PC-9 (cell line): ENCODE results near the gene LNX2. TPM values are rescaled to one million over a fixed set of nuclear protein-coding genes. Genes with fewer than 3 reads are reported as not detected.

Experiments used
- BruUV-seq: library from RNA; stranded (reverse); fragments of 400-500 nt; replicated peaks from 2 replicates; lab custom pipeline; 2021; lab: Mats Ljungman, UMichigan
- CTCF ChIA-PET: fragments of 300-600 bp; sonication (Branson Sonifier 250); formaldehyde crosslinking; loops from one replicate; lab custom pipeline; 2022; ENCODE audit warnings: antibody characterized with exemption; lab: Charles Lee
- POLR2A ChIA-PET: fragments of 300-600 bp; sonication (Branson Sonifier 250); formaldehyde crosslinking; loops from one replicate; lab custom pipeline; 2022; ENCODE audit warnings: antibody characterized with exemption; ENCODE audit not compliant: unreplicated experiment; lab: Charles Lee
- DNase-seq, 2 experiments: peaks; one replicate each; pipeline versions ENCODE4 v3.0.0 to v3.0.0-alpha.2; 2015 to 2022; ENCODE audit warnings: mixed read lengths in 1 of 2
- H2AFZ ChIP-seq: fragments of 200-600 bp; sonication (generic); 2 replicates; pipeline ENCODE4 v1.8.1; 2017; ENCODE audit warnings: antibody characterized with exemption
- H3F3A ChIP-seq: fragments of 200-600 bp; sonication (generic); 2 replicates; pipeline ENCODE4 v1.8.1; 2017; ENCODE audit warnings: antibody characterized with exemption, mild to moderate bottlenecking, low read depth; ENCODE audit not compliant: insufficient read depth
- H3K27ac ChIP-seq: fragments of 200-600 bp; sonication (generic); 2 replicates; pipeline ENCODE4 v1.6.1; 2016; ENCODE audit warnings: mixed run types
- H3K27me3 ChIP-seq: fragments of 200-600 bp; sonication (generic); 2 replicates; pipeline ENCODE4 v1.6.1; 2016; ENCODE audit warnings: low read depth, mixed run types; ENCODE audit not compliant: insufficient read depth
- H3K36me3 ChIP-seq: fragments of 200-600 bp; sonication (generic); 2 replicates; pipeline ENCODE4 v1.6.1; 2016; ENCODE audit warnings: low read depth, mixed run types
- H3K4me1 ChIP-seq: fragments of 200-600 bp; sonication (generic); replicated peaks from 2 replicates; pipeline ENCODE4 v1.6.1; 2016; ENCODE audit warnings: mixed run types; ENCODE audit not compliant: insufficient read depth
- H3K4me2 ChIP-seq: fragments of 200-600 bp; sonication (generic); 2 replicates; pipeline ENCODE4 v1.6.1; 2017; ENCODE audit warnings: mixed run types
- H3K4me3 ChIP-seq: fragments of 200-600 bp; sonication (generic); 2 replicates; pipeline ENCODE4 v1.6.1; 2016; ENCODE audit warnings: mixed run types
- H3K79me2 ChIP-seq: fragments of 200-600 bp; sonication (generic); 2 replicates; pipeline ENCODE4 v1.6.1; 2017; ENCODE audit warnings: low read depth, mixed run types
- H3K9me2 ChIP-seq: fragments of 200-600 bp; sonication (generic); 2 replicates; pipeline ENCODE4 v1.8.1; 2017; ENCODE audit warnings: mild to moderate bottlenecking; ENCODE audit not compliant: insufficient read depth
- H3K9me3 ChIP-seq: fragments of 200-600 bp; sonication (generic); 2 replicates; pipeline ENCODE4 v1.8.1; 2016; ENCODE audit warnings: low read depth; ENCODE audit not compliant: insufficient read depth
- H4K20me1 ChIP-seq: fragments of 200-600 bp; sonication (generic); 2 replicates; pipeline ENCODE4 v1.8.1; 2017; ENCODE audit not compliant: insufficient read depth
- EZH2 ChIP-seq: fragments of 200-600 bp; sonication (generic); IDR thresholded peaks from 2 replicates; pipeline ENCODE4 v1.8.0; 2017; ENCODE audit warnings: antibody characterized with exemption, low read depth
- intact Hi-C: fragments of 100-400 bp; cut with micrococcal nuclease; formaldehyde crosslinking; loops from one replicate; pipeline ENCODE4 v1.10.0; 2022; ENCODE audit not compliant: unreplicated experiment
- total RNA-seq: library from RNA; stranded (reverse); gene quantifications from 2 replicates; pipeline ENCODE4 v1.2.3, GENCODE V29; 2021
- TF ChIP-seq, protein P1 (sequence below): fragments of 200-600 bp; sonication (generic); conservative IDR thresholded peaks from 2 replicates; pipeline ENCODE4 v1.6.1; 2017; ENCODE audit warnings: mixed run types, antibody characterized with exemption, mild to moderate bottlenecking, moderate library complexity

Gene LNX2
- total RNA-seq, 1 experiment from 2014 or later: 7.0 TPM

- Histone ChIP-seq H3K4me1 (no peaks in the 10 kb centered on the region), H4K20me1 (no peaks in the 10 kb centered on the region), H2AFZ (no peak overlapping the region), H3K36me3 (no peaks in the 10 kb centered on the region), H3K4me2 (no peak overlapping the region), H3K9me2 (no peaks in the 10 kb centered on the region), H3K27ac (no peak overlapping the region), H3K4me3 (no peak overlapping the region), H3F3A (no peaks in the 10 kb centered on the region), H3K27me3 (no peaks in the 10 kb centered on the region), H3K79me2 (no peaks in the 10 kb centered on the region), H3K9me3 (no peaks in the 10 kb centered on the region)
- ChIA-PET POLR2A (no interaction called here), CTCF (no interaction called here)
- DNase-seq: no peak
- no peak for TF ChIP-seq EZH2
- TF ChIP-seq, protein P1, sequence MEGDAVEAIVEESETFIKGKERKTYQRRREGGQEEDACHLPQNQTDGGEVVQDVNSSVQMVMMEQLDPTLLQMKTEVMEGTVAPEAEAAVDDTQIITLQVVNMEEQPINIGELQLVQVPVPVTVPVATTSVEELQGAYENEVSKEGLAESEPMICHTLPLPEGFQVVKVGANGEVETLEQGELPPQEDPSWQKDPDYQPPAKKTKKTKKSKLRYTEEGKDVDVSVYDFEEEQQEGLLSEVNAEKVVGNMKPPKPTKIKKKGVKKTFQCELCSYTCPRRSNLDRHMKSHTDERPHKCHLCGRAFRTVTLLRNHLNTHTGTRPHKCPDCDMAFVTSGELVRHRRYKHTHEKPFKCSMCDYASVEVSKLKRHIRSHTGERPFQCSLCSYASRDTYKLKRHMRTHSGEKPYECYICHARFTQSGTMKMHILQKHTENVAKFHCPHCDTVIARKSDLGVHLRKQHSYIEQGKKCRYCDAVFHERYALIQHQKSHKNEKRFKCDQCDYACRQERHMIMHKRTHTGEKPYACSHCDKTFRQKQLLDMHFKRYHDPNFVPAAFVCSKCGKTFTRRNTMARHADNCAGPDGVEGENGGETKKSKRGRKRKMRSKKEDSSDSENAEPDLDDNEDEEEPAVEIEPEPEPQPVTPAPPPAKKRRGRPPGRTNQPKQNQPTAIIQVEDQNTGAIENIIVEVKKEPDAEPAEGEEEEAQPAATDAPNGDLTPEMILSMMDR: no peak
- intact Hi-C loops: loop anchor here (5.0 kb wide), 2 partner anchors 177 to 247 kb away; no protein-coding TSS in a partner anchor
- BruUV-seq: no TSS peak
These were observed 85.3 kb downstream of the LNX2 start for GRCh38 chr13:27534981-27535380.

DNA sequence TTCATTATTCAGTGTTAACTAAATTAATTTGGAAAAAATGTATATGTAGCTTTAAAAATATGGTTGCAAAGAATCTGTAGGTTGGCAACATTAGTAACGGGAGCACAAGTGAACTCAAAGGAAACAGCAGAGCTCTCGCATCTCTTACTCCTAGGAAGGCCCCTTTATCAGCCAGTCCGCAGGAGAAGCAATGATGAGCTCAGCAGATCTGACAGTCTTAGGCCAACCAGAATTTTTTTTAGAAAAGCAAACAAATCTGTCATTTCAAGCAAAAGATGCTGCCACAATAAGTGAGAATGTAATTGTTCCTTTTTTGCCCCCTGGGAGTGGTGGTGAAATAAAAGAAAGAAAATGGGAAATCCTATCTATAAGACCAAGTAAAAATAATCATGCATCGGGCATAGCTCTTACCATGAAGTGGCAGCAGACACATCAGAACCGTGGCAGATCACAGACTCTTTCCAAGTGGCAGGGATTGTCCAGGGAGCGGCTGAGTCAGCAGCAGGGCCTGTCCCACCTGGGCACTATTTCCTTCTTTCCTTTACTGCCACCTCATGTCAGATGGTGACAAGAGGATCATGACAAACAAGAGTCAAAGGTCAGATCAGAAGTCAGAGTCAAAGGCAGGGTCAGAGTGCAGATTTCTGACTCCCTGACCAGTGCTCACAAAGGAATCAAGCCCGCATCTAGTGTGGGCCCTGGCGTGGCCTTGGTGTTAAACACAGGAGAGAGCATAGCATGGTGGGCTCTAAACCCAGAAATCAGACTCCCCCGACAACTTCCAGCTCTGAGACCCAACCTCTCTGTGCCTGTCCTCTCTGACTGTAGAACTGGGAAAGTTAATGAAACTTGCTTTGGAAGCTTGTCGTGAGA lies 86.0 kb downstream of the LNX2 start:
- BruUV-seq: no TSS peak
- ChIA-PET POLR2A (no interaction called here), CTCF (interaction anchor here (1.3 kb wide), 1 partner anchor 292 kb away, joined by 3 read pairs; no protein-coding TSS in a partner anchor)
- Histone ChIP-seq H3K27ac (no peak overlapping the region), H3K9me2 (no peaks in the 10 kb centered on the region), H2AFZ (no peak overlapping the region), H3F3A (no peaks in the 10 kb centered on the region), H3K4me1 (no peaks in the 10 kb centered on the region), H3K4me3 (no peak overlapping the region), H3K27me3 (no peaks in the 10 kb centered on the region), H3K9me3 (no peaks in the 10 kb centered on the region), H4K20me1 (no peaks in the 10 kb centered on the region), H3K36me3 (no peaks in the 10 kb centered on the region), H3K79me2 (no peaks in the 10 kb centered on the region), H3K4me2 (no peak overlapping the region)
- intact Hi-C loops: loop anchor here (5.0 kb wide), 2 partner anchors 178 to 248 kb away; no protein-coding TSS in a partner anchor
- TF ChIP-seq EZH2: no peak
- TF ChIP-seq, protein P1: no peak
- DNase-seq: no peak

DNA sequence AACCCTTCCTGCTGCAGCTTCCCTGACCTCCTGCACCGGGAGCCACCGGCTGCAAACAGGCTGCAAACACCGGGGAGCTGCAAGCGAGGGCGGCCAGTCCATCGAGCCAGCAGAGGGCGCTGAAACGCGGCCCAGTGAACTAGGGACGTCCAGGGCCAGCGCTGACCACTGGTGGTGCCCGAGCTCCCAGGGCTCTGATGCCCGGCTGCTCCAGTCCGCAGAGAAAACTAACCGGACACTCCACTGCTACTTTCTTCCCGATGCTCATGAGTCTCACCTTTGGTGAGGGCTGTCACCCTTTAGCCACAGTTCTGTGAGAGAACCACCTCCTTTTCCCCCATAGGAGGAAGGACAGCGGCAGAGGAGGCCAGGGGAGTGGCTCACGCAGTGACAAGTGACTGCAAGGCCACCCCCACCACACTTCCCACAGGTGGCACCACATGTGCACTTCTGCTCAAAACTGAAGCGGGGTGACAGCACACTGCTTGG lies 87.1 kb downstream of the LNX2 start:
- H3K27ac ChIP-seq: no peak overlapping the region
- no peaks in the 10 kb centered on the region for H4K20me1 ChIP-seq
- H3K36me3 ChIP-seq: no peaks in the 10 kb centered on the region
- H3K4me1 ChIP-seq: no peaks in the 10 kb centered on the region
- intact Hi-C loops: loop anchor here (1.0 to 5.0 kb wide), 4 partner anchors 158 to 293 kb away; no protein-coding TSS in a partner anchor
- no peaks in the 10 kb centered on the region for H3F3A ChIP-seq
- H3K4me3 ChIP-seq: peak overlapping the region; percentile 44; the same call in 1 of the 2 replicates
- no peaks in the 10 kb centered on the region for H3K27me3 ChIP-seq
- TF ChIP-seq, protein P1: peak; percentile 87
- TF ChIP-seq EZH2: no peak
- BruUV-seq: no TSS peak
- DNase-seq: peak; percentile 48 to 81
- no peaks in the 10 kb centered on the region for H3K79me2 ChIP-seq
- H3K9me2 ChIP-seq: no peaks in the 10 kb centered on the region
- CTCF ChIA-PET: interaction anchor here (0.9 to 1.3 kb wide), 3 partner anchors 87 to 293 kb away, joined by 3 read pairs; partner anchors contain the start of gene LNX2
- POLR2A ChIA-PET: interaction anchor here (0.6 kb wide), 1 partner anchor 1082 kb away, joined by 3 read pairs; no protein-coding TSS in a partner anchor
- peak overlapping the region; percentile 80 for H3K4me2 ChIP-seq
- 0 out of 2 replicates have a peak overlapping the region, but pooled peaks have one; percentile 36 for H2AFZ ChIP-seq
- no peaks in the 10 kb centered on the region for H3K9me3 ChIP-seq
